ENCODE data around the gene ORAI2. TPM values are rescaled to one million over a fixed set of nuclear protein-coding genes. Genes with fewer than 3 reads are reported as not detected.

ORAI2 gene
- total RNA-seq, 2 experiments from 2014 or later: 149 to 230 TPM

GRCh38 chr7:102415685-102416225 lies 17.6 kb upstream of the ORAI2 start:
- intact Hi-C loops (cut with micrococcal nuclease; ENCODE audit: unreplicated experiment): no loop called here
- peak overlapping the region; percentile 74 for H3K27ac ChIP-seq (ENCODE audit: low read depth, low read length, poor library complexity, severe bottlenecking)
- ChIA-PET POLR2A (interaction anchor here (0.7 to 3.1 kb wide), 8 partner anchors 11 to 109 kb away, joined by 3 to 32 read pairs (median 4); no protein-coding TSS in a partner anchor), CTCF (ENCODE audit: unreplicated experiment) (interaction anchor here (0.6 to 1.3 kb wide), 3 partner anchors 18 to 26 kb away, joined by 3 read pairs; partner anchors contain the start of gene PRKRIP1)
- peaks cover 25% of the 10 kb centered on the region; the same call in 1 of the 2 replicates for H3K79me2 ChIP-seq (ENCODE audit: insufficient read depth, low read depth, low read length)
- no peaks in the 10 kb centered on the region for H3K9me3 ChIP-seq (ENCODE audit: low read length)
- no peak overlapping the region for H3K4me3 ChIP-seq (ENCODE audit: low read depth, low read length, poor library complexity, severe bottlenecking)
- BruUV-seq (replicated peaks): no TSS peak
- TF ChIP-seq EZH2phosphoT487 (IDR thresholded peaks at IDR 0.05; ENCODE audit: borderline replicate concordance, low read depth, low read length) (no peak), CTCF (conservative IDR thresholded peaks at IDR 0.05; ENCODE audit: low read length) (no peak)
- H3K4me2 ChIP-seq (ENCODE audit: low read length): peak overlapping the region; percentile 25
- H3K36me3 ChIP-seq (ENCODE audit: insufficient read depth, low read length): peaks cover 93% of the 10 kb centered on the region
- H3K4me1 ChIP-seq (ENCODE audit: insufficient read depth, low read length, poor library complexity, severe bottlenecking): peaks cover 50% of the 10 kb centered on the region
- H2AFZ ChIP-seq (ENCODE audit: low read length): no peak overlapping the region
- no peaks in the 10 kb centered on the region for H4K20me1 ChIP-seq (ENCODE audit: insufficient read depth, low read length)
- H3K9me2 ChIP-seq (ENCODE audit: insufficient read depth, low read length): no peaks in the 10 kb centered on the region
- peak; percentile 67 for DNase-seq (ENCODE audit: low spot score)

GRCh38 chr7:102416406-102416805 lies 17.0 kb upstream of the ORAI2 start:
- intact Hi-C loops (cut with micrococcal nuclease; ENCODE audit: unreplicated experiment): no loop called here
- TF ChIP-seq CTCF (conservative IDR thresholded peaks at IDR 0.05; ENCODE audit: low read length): no peak
- TF ChIP-seq EZH2phosphoT487 (IDR thresholded peaks at IDR 0.05; ENCODE audit: borderline replicate concordance, low read depth, low read length): no peak
- DNase-seq (ENCODE audit: low spot score): no peak
- H3K36me3 ChIP-seq (ENCODE audit: insufficient read depth, low read length): peaks cover 93% of the 10 kb centered on the region
- H3K27ac ChIP-seq (ENCODE audit: low read depth, low read length, poor library complexity, severe bottlenecking): peak overlapping the region; percentile 74
- ChIA-PET CTCF (ENCODE audit: unreplicated experiment) (interaction anchor here (1.3 kb wide), 1 partner anchor 18 kb away, joined by 3 read pairs; no protein-coding TSS in a partner anchor), POLR2A (interaction anchor here (0.7 to 3.1 kb wide), 6 partner anchors 10 to 109 kb away, joined by 3 to 32 read pairs (median 4); no protein-coding TSS in a partner anchor)
- H3K4me2 ChIP-seq (ENCODE audit: low read length): no peak overlapping the region
- H3K79me2 ChIP-seq (ENCODE audit: insufficient read depth, low read depth, low read length): peaks cover 23% of the 10 kb centered on the region; the same call in 1 of the 2 replicates
- H2AFZ ChIP-seq (ENCODE audit: low read length): no peak overlapping the region
- peaks cover 57% of the 10 kb centered on the region for H3K4me1 ChIP-seq (ENCODE audit: insufficient read depth, low read length, poor library complexity, severe bottlenecking)
- no peaks in the 10 kb centered on the region for H3K9me3 ChIP-seq (ENCODE audit: low read length)
- no peaks in the 10 kb centered on the region for H4K20me1 ChIP-seq (ENCODE audit: insufficient read depth, low read length)
- H3K9me2 ChIP-seq (ENCODE audit: insufficient read depth, low read length): no peaks in the 10 kb centered on the region
- BruUV-seq (replicated peaks): no TSS peak
- H3K4me3 ChIP-seq (ENCODE audit: low read depth, low read length, poor library complexity, severe bottlenecking): no peak overlapping the region

GRCh38 chr7:102417105-102417504 lies 16.3 kb upstream of the ORAI2 start:
- intact Hi-C loops (cut with micrococcal nuclease; ENCODE audit: unreplicated experiment): no loop called here
- Histone ChIP-seq H4K20me1 (ENCODE audit: insufficient read depth, low read length) (no peaks in the 10 kb centered on the region), H3K9me2 (ENCODE audit: insufficient read depth, low read length) (no peaks in the 10 kb centered on the region), H3K4me1 (ENCODE audit: insufficient read depth, low read length, poor library complexity, severe bottlenecking) (peaks cover 61% of the 10 kb centered on the region), H3K27ac (ENCODE audit: low read depth, low read length, poor library complexity, severe bottlenecking) (no peak overlapping the region), H3K36me3 (ENCODE audit: insufficient read depth, low read length) (peaks cover 92% of the 10 kb centered on the region), H3K79me2 (ENCODE audit: insufficient read depth, low read depth, low read length) (peaks cover 18% of the 10 kb centered on the region; the same call in 1 of the 2 replicates), H3K4me3 (ENCODE audit: low read depth, low read length, poor library complexity, severe bottlenecking) (no peak overlapping the region), H2AFZ (ENCODE audit: low read length) (no peak overlapping the region), H3K4me2 (ENCODE audit: low read length) (no peak overlapping the region), H3K9me3 (ENCODE audit: low read length) (no peaks in the 10 kb centered on the region)
- TF ChIP-seq CTCF (conservative IDR thresholded peaks at IDR 0.05; ENCODE audit: low read length): no peak
- TF ChIP-seq EZH2phosphoT487 (IDR thresholded peaks at IDR 0.05; ENCODE audit: borderline replicate concordance, low read depth, low read length): no peak
- ChIA-PET CTCF (ENCODE audit: unreplicated experiment) (interaction anchor here (0.6 kb wide), 1 partner anchor 43 kb away, joined by 4 read pairs; no protein-coding TSS in a partner anchor), POLR2A (interaction anchor here (0.6 to 1.0 kb wide), 3 partner anchors 20 to 134 kb away, joined by 3 to 4 read pairs (median 4); no protein-coding TSS in a partner anchor)
- no TSS peak for BruUV-seq (replicated peaks)
- DNase-seq (ENCODE audit: low spot score): no peak

Measured in OCI-LY7 (cell line).